CD4-positive, alpha-beta T cell treated with Interleukin-6 for 4 hours (primary cell): ENCODE results near the gene HAGHL.

ENCODE experiments used
- DNase-seq: peaks from one replicate; pipeline ENCODE4 v3.0.0-alpha.2; 2020; ENCODE audit warnings: mixed read lengths

Gene HAGHL

GRCh38 chr16:708959-709358, 17.9 kb upstream of the HAGHL start:
- DNase-seq = no peak

GRCh38 chr16:709566-710499, 17.1 kb upstream of the HAGHL start:
- DNase-seq = no peak

GRCh38 chr16:710500-711075, 16.3 kb upstream of the HAGHL start:
- no peak for DNase-seq

GRCh38 chr16:711084-711483, 15.8 kb upstream of the HAGHL start:
- DNase-seq = no peak

GRCh38 chr16:711548-712320, 15.2 kb upstream of the HAGHL start:
- DNase-seq = peak; percentile 87

GRCh38 chr16:712740-713250, 14.1 kb upstream of the HAGHL start:
- DNase-seq = peak; percentile 64

- no peak for DNase-seq
Observed at GRCh38 chr16:714079-714478, 12.8 kb upstream of the HAGHL start.

GRCh38 chr16:714558-715476, 12.1 kb upstream of the HAGHL start, which contains the start of gene METRN:
METRN (plus strand) TSS chr16:715118; CDS start chr16:715290, 172 bp downstream.
- DNase-seq = peak; percentile 95

GRCh38 chr16:715477-716199, 11.3 kb upstream of the HAGHL start:
- peak; percentile 29 for DNase-seq

- no peak for DNase-seq
Observed at GRCh38 chr16:716200-716568, 10.7 kb upstream of the HAGHL start.

- DNase-seq = no peak
Observed at GRCh38 chr16:716768-717325, 10.1 kb upstream of the HAGHL start.

- DNase-seq = no peak
Observed at GRCh38 chr16:717450-718245, 9.3 kb upstream of the HAGHL start.

- no peak for DNase-seq
Observed at GRCh38 chr16:718389-718788, 8.5 kb upstream of the HAGHL start.

GRCh38 chr16:718922-719321, 8.0 kb upstream of the HAGHL start:
- no peak for DNase-seq

- no peak for DNase-seq
Observed at GRCh38 chr16:719815-720446, 7.0 kb upstream of the HAGHL start.

GRCh38 chr16:720447-720989, 6.4 kb upstream of the HAGHL start:
- peak; percentile 56 for DNase-seq

GRCh38 chr16:720990-721764, 5.7 kb upstream of the HAGHL start, which contains the start of gene ANTKMT:
ANTKMT (plus strand) TSS chr16:721146; CDS start chr16:721275, 129 bp downstream.
- peak; percentile 84 for DNase-seq

GRCh38 chr16:721765-722540, 5.0 kb upstream of the HAGHL start:
- DNase-seq = no peak
